GM13977 (cell line): ENCODE measurements around the gene REXO2.

Experiments
- DNase-seq: peaks from one replicate; pipeline ENCODE4 v3.0.0; 2012; ENCODE audit warnings: low spot score
- CTCF ChIP-seq: IDR thresholded peaks from 2 replicates; pipeline ENCODE4 v1.5.1; 2012; ENCODE audit warnings: mild to moderate bottlenecking, control low read depth; ENCODE audit not compliant: insufficient read depth; ENCODE audit errors: extremely low read depth, missing control alignments
- in situ Hi-C: fragments of 300-500 bp; cut with MboI; formaldehyde crosslinking; loops from one replicate; pipeline ENCODE4 v1.12.0; 2022; ENCODE audit warnings: low sequenced_read_pairs, low pct_unique_long_range_greater_than_20kb, mixed read lengths, inconsistent platforms; ENCODE audit not compliant: unreplicated experiment

REXO2 gene

GRCh38 chr11:114440121-114440860 lies 1.0 kb downstream of the REXO2 start:
- TF ChIP-seq CTCF = no peak
- in situ Hi-C loops = no loop called here
- no peak for DNase-seq

- in situ Hi-C loops = no loop called here
- TF ChIP-seq CTCF = no peak
- DNase-seq = no peak
These were observed 1.9 kb downstream of the REXO2 start for GRCh38 chr11:114440971-114441763.

GRCh38 chr11:114441921-114442320 lies 2.7 kb downstream of the REXO2 start:
- in situ Hi-C loops = no loop called here
- DNase-seq = no peak
- TF ChIP-seq CTCF = no peak

GRCh38 chr11:114442536-114442935 lies 3.3 kb downstream of the REXO2 start:
- DNase-seq = no peak
- in situ Hi-C loops = no loop called here
- TF ChIP-seq CTCF = no peak

GRCh38 chr11:114447444-114447843 lies 8.2 kb downstream of the REXO2 start:
- DNase-seq = no peak
- no peak for TF ChIP-seq CTCF
- in situ Hi-C loops = no loop called here

GRCh38 chr11:114447892-114448291 lies 8.6 kb downstream of the REXO2 start:
- no peak for DNase-seq
- in situ Hi-C loops = no loop called here
- TF ChIP-seq CTCF = no peak
